HCT116 (cell line): Measurements from ENCODE around the gene ZNF222. TPM values are rescaled to one million over a fixed set of nuclear protein-coding genes. Genes with fewer than 3 reads are reported as not detected.
A peak's percentile ranks its signal among the peaks of the same experiment; 100 is the strongest.

Experiments used
- ATAC-seq: fragments of 200-7000 bp; cut with Tn5 transposase; 2 replicates; pipeline ENCODE4 v1.9.1; 2020; ENCODE audit warnings: mild to moderate bottlenecking, moderate library complexity
- BruUV-seq: library from RNA; stranded (reverse); fragments of 400-500 nt; replicated peaks from 2 replicates; lab custom pipeline; 2021; lab: Mats Ljungman, UMichigan
- CTCF ChIA-PET: fragments of 300-600 bp; sonication (Branson Sonifier 250); formaldehyde crosslinking; loops from one replicate; lab custom pipeline; 2021; ENCODE audit warnings: antibody characterized with exemption; lab: Charles Lee
- POLR2A ChIA-PET: fragments of 300-600, 350-600 bp; sonication (Branson Sonifier 250); formaldehyde crosslinking; loops from one replicate; lab custom pipeline; 2021; ENCODE audit warnings: antibody characterized with exemption; lab: Charles Lee
- RAD21 ChIA-PET, 2 experiments: fragments of 300-600 bp; sonication (Branson Sonifier 250); formaldehyde crosslinking; loops; one replicate each; lab custom pipeline; 2023; ENCODE audit warnings: low total read pairs in 2 of 2; ENCODE audit not compliant: uncharacterized antibody in 2 of 2, unreplicated experiment in 2 of 2, low non-redundant PET in 1 of 2; lab: Charles Lee
- DNase-seq: peaks from one replicate; pipeline ENCODE4 v3.0.0-alpha.2; 2010; ENCODE audit warnings: low read depth, low spot score
- H2AFZ ChIP-seq: fragments of 200-600 bp; shearing (Covaris generic), sonication (generic); 2 replicates; pipeline ENCODE4 v1.6.1; 2017; ENCODE audit warnings: low read depth, mixed run types, mixed read lengths, antibody characterized with exemption, low read length; ENCODE audit not compliant: poor library complexity, severe bottlenecking
- H3K27ac ChIP-seq: 2 replicates; pipeline ENCODE4 v1.5.1; 2012; ENCODE audit warnings: low read depth, low read length
- H3K27me3 ChIP-seq: fragments of 200-600 bp; sonication (generic); 2 replicates; pipeline ENCODE4 v1.6.1; 2016; ENCODE audit warnings: mixed run types, low read length, mixed read lengths; ENCODE audit not compliant: insufficient read depth
- H3K36me3 ChIP-seq, 2 experiments: fragments of 200-500 bp in 1 of 2; fragments of 200-600 bp in 1 of 2; sonication (Bioruptor generic) in 1 of 2; sonication (generic) in 1 of 2; 2 replicates each; pipeline versions ENCODE4 v1.5.1 to v1.6.1; 2014 to 2016; ENCODE audit warnings: low read length in 2 of 2, inconsistent platforms in 1 of 2, mixed read lengths in 1 of 2, mixed run types in 1 of 2; ENCODE audit not compliant: insufficient read depth in 2 of 2, control insufficient read depth in 1 of 2
- H3K4me1 ChIP-seq, 2 experiments: fragments of 200-600 bp in 1 of 2; sonication (generic) in 1 of 2; 2 replicates each; pipeline versions ENCODE4 v1.5.1 to v1.6.1; 2012 to 2017; ENCODE audit warnings: low read length in 2 of 2, inconsistent platforms in 1 of 2, mild to moderate bottlenecking in 1 of 2, mixed read lengths in 1 of 2, mixed run types in 1 of 2, moderate library complexity in 1 of 2; ENCODE audit not compliant: insufficient read depth in 2 of 2, control insufficient read depth in 1 of 2
- H3K4me2 ChIP-seq: fragments of 200-600 bp; sonication (generic); 2 replicates; pipeline ENCODE4 v1.6.1; 2017; ENCODE audit warnings: mixed run types, low read length, mixed read lengths
- H3K4me3 ChIP-seq, 2 experiments: fragments of 200-600 bp in 1 of 2; sonication (generic) in 1 of 2; replicated peaks in 1 of 2; 2 replicates each; pipeline ENCODE4 v1.5.1; 2011 to 2016; ENCODE audit warnings: low read length in 2 of 2, control low read depth in 1 of 2, low read depth in 1 of 2, mild to moderate bottlenecking in 1 of 2, mixed read lengths in 1 of 2, mixed run types in 1 of 2
- H3K79me2 ChIP-seq: fragments of 200-600 bp; sonication (generic); 2 replicates; pipeline ENCODE4 v1.6.1; 2017; ENCODE audit warnings: mild to moderate bottlenecking, mixed run types, low read length, moderate library complexity, mixed read lengths; ENCODE audit not compliant: insufficient read depth
- H3K9ac ChIP-seq: fragments of 200-600 bp; sonication (generic); 2 replicates; pipeline ENCODE4 v1.6.1; 2016; ENCODE audit warnings: low read length, mixed read lengths
- H3K9me2 ChIP-seq: fragments of 200-600 bp; sonication (generic), shearing (Covaris generic); 2 replicates; pipeline ENCODE4 v1.6.1; 2017; ENCODE audit warnings: mixed run types, mild to moderate bottlenecking, moderate library complexity; ENCODE audit not compliant: insufficient read depth
- H3K9me3 ChIP-seq, 2 experiments: fragments of 200-500 bp in 1 of 2; fragments of 200-600 bp in 1 of 2; sonication (Bioruptor generic) in 1 of 2; sonication (generic) in 1 of 2; 2 replicates each; pipeline ENCODE4 v1.6.1; 2014 to 2017; ENCODE audit warnings: low read length in 2 of 2, mixed read lengths in 2 of 2, inconsistent platforms in 1 of 2, low read depth in 1 of 2, mild to moderate bottlenecking in 1 of 2, mixed run types in 1 of 2, moderate library complexity in 1 of 2; ENCODE audit not compliant: control insufficient read depth in 1 of 2, insufficient read depth in 1 of 2
- H4K20me1 ChIP-seq: fragments of 200-600 bp; sonication (generic), shearing (Covaris generic); 2 replicates; pipeline ENCODE4 v1.6.1; 2017; ENCODE audit warnings: mixed run types, mild to moderate bottlenecking, moderate library complexity; ENCODE audit not compliant: insufficient read depth
- CBX3 ChIP-seq: IDR thresholded peaks from 2 replicates; pipeline ENCODE4 v1.6.1; 2012; ENCODE audit warnings: low read depth
- CEBPB ChIP-seq: IDR thresholded peaks from 2 replicates; pipeline ENCODE4 v1.6.1; 2012; ENCODE audit warnings: low read depth
- SP1 ChIP-seq: IDR thresholded peaks from 2 replicates; pipeline ENCODE4 v1.6.1; 2012; ENCODE audit warnings: low read depth
- YY1 ChIP-seq: IDR thresholded peaks from 2 replicates; pipeline ENCODE4 v1.6.1; 2011; ENCODE audit warnings: low read length, low read depth, moderate library complexity, mild to moderate bottlenecking; ENCODE audit not compliant: insufficient replicate concordance; ENCODE audit errors: extremely low read depth
- ZFX ChIP-seq: fragments of 450-650 bp; IDR thresholded peaks from 2 replicates; pipeline ENCODE4 v1.6.1; 2017
- ZNF274 ChIP-seq: fragments of 200-500 bp; sonication (Bioruptor generic); IDR thresholded peaks from 2 replicates; pipeline ENCODE4 v1.6.1; 2014; ENCODE audit warnings: mild to moderate bottlenecking, low read depth, low read length, inconsistent platforms
- intact Hi-C: fragments of 100-400 bp; cut with micrococcal nuclease; formaldehyde crosslinking; loops from 2 replicates; pipeline ENCODE4 v1.10.0; 2022
- total RNA-seq: library from RNA; stranded (reverse); gene quantifications from one replicate; pipeline ENCODE4 v1.2.1, GENCODE V29; 2021; ENCODE audit not compliant: unreplicated experiment
- TF ChIP-seq, protein P1 (sequence below), 3 experiments: fragments of 200-600 bp in 1 of 3; sonication (generic) in 1 of 3; IDR thresholded peaks in 2 of 3; conservative IDR thresholded peaks in 1 of 3; 2 replicates each; pipeline ENCODE4 v1.5.1; 2012 to 2017; ENCODE audit warnings: low read depth in 2 of 3, low read length in 2 of 3, antibody characterized with exemption in 1 of 3, borderline replicate concordance in 1 of 3, control low read depth in 1 of 3, mild to moderate bottlenecking in 1 of 3, mixed read lengths in 1 of 3, mixed run types in 1 of 3, moderate library complexity in 1 of 3; ENCODE audit not compliant: insufficient read depth in 1 of 3
- TF ChIP-seq, protein P2 (sequence below): IDR thresholded peaks from 2 replicates; pipeline ENCODE4 v1.6.1; 2011; ENCODE audit warnings: mild to moderate bottlenecking, low read length, moderate library complexity; ENCODE audit not compliant: insufficient replicate concordance; ENCODE audit errors: extremely low read depth

Gene ZNF222
- total RNA-seq, 1 experiment from 2014 or later: 3.0 TPM

DNA sequence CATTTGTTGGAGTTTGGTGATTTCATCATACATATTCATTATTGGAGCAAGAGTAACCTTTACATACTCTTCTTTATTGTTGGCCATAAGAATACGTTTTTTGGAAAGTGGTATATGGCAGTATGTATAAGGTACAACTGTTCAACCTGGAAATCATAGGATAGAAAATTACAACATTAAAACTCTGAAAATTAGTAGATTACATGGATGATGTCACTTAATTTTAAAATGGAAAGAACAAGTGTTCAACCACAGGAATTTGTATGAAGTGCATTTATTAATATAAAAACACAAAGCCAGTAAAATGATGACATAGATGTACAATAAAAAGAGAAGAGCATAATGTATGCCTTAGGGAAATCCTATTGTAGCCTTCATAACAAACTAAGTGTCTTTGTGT, 48.4 kb upstream of the ZNF222 start (continued):
- TF ChIP-seq, protein P1, sequence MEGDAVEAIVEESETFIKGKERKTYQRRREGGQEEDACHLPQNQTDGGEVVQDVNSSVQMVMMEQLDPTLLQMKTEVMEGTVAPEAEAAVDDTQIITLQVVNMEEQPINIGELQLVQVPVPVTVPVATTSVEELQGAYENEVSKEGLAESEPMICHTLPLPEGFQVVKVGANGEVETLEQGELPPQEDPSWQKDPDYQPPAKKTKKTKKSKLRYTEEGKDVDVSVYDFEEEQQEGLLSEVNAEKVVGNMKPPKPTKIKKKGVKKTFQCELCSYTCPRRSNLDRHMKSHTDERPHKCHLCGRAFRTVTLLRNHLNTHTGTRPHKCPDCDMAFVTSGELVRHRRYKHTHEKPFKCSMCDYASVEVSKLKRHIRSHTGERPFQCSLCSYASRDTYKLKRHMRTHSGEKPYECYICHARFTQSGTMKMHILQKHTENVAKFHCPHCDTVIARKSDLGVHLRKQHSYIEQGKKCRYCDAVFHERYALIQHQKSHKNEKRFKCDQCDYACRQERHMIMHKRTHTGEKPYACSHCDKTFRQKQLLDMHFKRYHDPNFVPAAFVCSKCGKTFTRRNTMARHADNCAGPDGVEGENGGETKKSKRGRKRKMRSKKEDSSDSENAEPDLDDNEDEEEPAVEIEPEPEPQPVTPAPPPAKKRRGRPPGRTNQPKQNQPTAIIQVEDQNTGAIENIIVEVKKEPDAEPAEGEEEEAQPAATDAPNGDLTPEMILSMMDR (IDR thresholded peaks at IDR 0.05 in 2 of 3, conservative IDR thresholded peaks at IDR 0.05 in 1 of 3; ENCODE audit: borderline replicate concordance in 1 of 3, insufficient read depth in 1 of 3, low read depth in 2 of 3, low read length in 2 of 3): no peak
- no peak for TF ChIP-seq SP1
- no peak for TF ChIP-seq ZFX
- no peak for TF ChIP-seq CBX3
- no peak for TF ChIP-seq CEBPB
- no peak for TF ChIP-seq ZNF274

DNA sequence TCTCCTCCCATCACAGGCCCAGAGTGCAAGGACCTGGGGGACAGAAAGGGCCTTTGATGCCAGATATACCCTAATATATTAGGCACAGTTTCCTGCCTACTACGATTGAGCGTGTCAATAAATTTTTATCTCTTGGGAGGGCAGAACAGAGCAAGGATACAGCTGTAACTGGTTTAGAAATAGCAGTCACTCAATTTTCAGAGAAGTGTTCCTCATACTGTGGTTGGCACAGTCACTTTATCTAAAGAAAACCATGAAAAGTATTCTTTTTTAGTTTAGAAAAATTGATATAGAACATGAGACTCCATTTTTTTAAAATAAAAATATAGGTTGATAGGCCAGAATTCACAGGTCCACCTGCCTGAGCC, 41.7 kb upstream of the ZNF222 start:
- Histone ChIP-seq H3K9me3 (no peaks in the 10 kb centered on the region; a peak in 1 of 4 replicates), H3K4me3 (no peak overlapping the region), H3K36me3 (no peaks in the 10 kb centered on the region), H3K79me2 (no peaks in the 10 kb centered on the region), H3K9me2 (no peaks in the 10 kb centered on the region), H3K9ac (no peak overlapping the region), H2AFZ (no peak overlapping the region), H3K4me2 (peak overlapping the region; percentile 57), H3K4me1 (no peaks in the 10 kb centered on the region), H3K27ac (no peak overlapping the region), H3K27me3 (no peaks in the 10 kb centered on the region), H4K20me1 (no peaks in the 10 kb centered on the region; the same call in 1 of the 2 replicates)
- DNase-seq: no peak
- CTCF ChIA-PET: no interaction called here
- TF ChIP-seq SP1 (no peak), ZFX (no peak), YY1 (no peak)
- TF ChIP-seq, protein P2, sequence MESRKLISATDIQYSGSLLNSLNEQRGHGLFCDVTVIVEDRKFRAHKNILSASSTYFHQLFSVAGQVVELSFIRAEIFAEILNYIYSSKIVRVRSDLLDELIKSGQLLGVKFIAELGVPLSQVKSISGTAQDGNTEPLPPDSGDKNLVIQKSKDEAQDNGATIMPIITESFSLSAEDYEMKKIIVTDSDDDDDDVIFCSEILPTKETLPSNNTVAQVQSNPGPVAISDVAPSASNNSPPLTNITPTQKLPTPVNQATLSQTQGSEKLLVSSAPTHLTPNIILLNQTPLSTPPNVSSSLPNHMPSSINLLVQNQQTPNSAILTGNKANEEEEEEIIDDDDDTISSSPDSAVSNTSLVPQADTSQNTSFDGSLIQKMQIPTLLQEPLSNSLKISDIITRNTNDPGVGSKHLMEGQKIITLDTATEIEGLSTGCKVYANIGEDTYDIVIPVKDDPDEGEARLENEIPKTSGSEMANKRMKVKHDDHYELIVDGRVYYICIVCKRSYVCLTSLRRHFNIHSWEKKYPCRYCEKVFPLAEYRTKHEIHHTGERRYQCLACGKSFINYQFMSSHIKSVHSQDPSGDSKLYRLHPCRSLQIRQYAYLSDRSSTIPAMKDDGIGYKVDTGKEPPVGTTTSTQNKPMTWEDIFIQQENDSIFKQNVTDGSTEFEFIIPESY: no peak
- RAD21 ChIA-PET: no interaction called here
- intact Hi-C loops: no loop called here
- ATAC-seq: no peak
- POLR2A ChIA-PET: no interaction called here
- BruUV-seq: no TSS peak
